GM19452 (cell line): ENCODE results near the gene TMEM107.

ENCODE experiments used
- ATAC-seq: cut with Tn5 transposase; IDR thresholded peaks from one replicate; pipeline ENCODE4 v1.9.1; 2021; ENCODE audit not compliant: unreplicated experiment

Gene TMEM107

GRCh38 chr17:8151641-8152111 is 24.5 kb downstream of the TMEM107 start:
- ATAC-seq: no peak

- ATAC-seq: peak; percentile 43
Measured at GRCh38 chr17:8151120-8151640, 25.0 kb downstream of the TMEM107 start.

- ATAC-seq: no peak
Measured at GRCh38 chr17:8150194-8151119, 25.7 kb downstream of the TMEM107 start.

- no peak for ATAC-seq
Measured at GRCh38 chr17:8149419-8150193, 26.6 kb downstream of the TMEM107 start.

GRCh38 chr17:8148560-8148959 is 27.6 kb downstream of the TMEM107 start:
- no peak for ATAC-seq

GRCh38 chr17:8147805-8148404 is 28.3 kb downstream of the TMEM107 start:
- ATAC-seq: no peak

GRCh38 chr17:8147141-8147804 is 28.9 kb downstream of the TMEM107 start:
- ATAC-seq: no peak

- ATAC-seq: no peak
Measured at GRCh38 chr17:8146381-8147140, 29.6 kb downstream of the TMEM107 start.

- ATAC-seq: no peak
Measured at GRCh38 chr17:8145811-8146210, 30.4 kb downstream of the TMEM107 start.

- no peak for ATAC-seq
Measured at GRCh38 chr17:8144401-8145231, 31.6 kb downstream of the TMEM107 start.

- ATAC-seq: no peak
Measured at GRCh38 chr17:8143581-8144400, 32.4 kb downstream of the TMEM107 start.

- ATAC-seq: no peak
Measured at GRCh38 chr17:8142887-8143580, 33.1 kb downstream of the TMEM107 start.

GRCh38 chr17:8142158-8142886 is 33.9 kb downstream of the TMEM107 start:
- ATAC-seq: no peak

GRCh38 chr17:8141741-8142140 is 34.4 kb downstream of the TMEM107 start:
- no peak for ATAC-seq

- ATAC-seq: no peak
Measured at GRCh38 chr17:8141045-8141444, 35.1 kb downstream of the TMEM107 start.

GRCh38 chr17:8140065-8141029 is 35.8 kb downstream of the TMEM107 start:
- no peak for ATAC-seq
